ENCODE measurements around the gene TGFB1. TPM values are rescaled to one million over a fixed set of nuclear protein-coding genes. Genes with fewer than 3 reads are reported as not detected.

The TGFB1 gene
- total and polyA plus RNA-seq, 9 of the 15 experiments (the other 6 are each of a cell fraction or from before 2014, with no cell fraction given): 0.24 to 159 (median 17.2) TPM

DNA sequence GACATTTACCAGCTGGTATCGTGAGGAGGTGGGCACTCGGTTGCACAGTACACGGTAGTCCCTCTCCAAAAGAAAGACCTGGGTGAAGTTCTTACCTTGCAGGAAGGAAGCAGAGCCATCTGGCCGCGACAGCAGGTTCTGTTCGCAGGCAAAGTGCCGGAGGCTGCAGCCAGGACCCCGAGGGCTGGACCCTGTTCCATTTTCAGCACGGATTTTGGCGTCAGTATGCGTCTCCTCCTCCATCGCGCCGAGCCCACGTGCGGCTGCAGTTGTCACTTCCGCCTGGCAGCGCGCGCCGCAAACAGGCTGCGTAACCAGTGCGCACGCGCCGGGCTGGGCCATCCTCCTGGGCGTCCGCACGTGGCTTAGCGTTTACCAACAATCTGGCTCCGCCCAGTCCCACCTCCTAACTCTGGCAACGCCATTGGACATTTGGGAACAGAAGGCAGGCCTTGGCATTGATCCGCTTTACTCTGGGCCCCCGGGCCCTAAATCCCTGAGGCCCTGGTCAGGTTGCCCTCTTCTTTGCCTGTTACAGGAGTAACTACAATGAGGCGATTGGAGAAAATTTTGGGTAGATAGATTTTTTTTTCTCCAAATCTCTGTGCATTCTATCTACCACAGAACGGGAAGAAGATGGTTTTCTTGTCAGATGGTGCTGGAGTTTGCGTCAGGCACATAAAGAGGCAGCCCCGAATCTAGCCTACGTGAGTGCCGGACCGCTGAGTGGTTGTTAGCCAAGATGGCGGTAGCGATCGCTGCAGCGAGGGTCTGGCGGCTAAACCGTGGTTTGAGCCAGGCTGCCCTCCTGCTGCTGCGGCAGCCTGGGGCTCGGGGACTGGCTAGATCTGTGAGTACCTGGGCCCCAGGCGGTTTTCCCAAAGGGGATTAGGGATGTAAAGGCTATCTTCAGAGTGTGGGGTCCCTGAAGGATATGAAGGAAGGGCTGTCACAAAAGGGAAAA lies 43.6 kb upstream of the TGFB1 start, which contains the start of the genes BCKDHA and EXOSC5 (continued):
- TF ChIP-seq, protein P1, sequence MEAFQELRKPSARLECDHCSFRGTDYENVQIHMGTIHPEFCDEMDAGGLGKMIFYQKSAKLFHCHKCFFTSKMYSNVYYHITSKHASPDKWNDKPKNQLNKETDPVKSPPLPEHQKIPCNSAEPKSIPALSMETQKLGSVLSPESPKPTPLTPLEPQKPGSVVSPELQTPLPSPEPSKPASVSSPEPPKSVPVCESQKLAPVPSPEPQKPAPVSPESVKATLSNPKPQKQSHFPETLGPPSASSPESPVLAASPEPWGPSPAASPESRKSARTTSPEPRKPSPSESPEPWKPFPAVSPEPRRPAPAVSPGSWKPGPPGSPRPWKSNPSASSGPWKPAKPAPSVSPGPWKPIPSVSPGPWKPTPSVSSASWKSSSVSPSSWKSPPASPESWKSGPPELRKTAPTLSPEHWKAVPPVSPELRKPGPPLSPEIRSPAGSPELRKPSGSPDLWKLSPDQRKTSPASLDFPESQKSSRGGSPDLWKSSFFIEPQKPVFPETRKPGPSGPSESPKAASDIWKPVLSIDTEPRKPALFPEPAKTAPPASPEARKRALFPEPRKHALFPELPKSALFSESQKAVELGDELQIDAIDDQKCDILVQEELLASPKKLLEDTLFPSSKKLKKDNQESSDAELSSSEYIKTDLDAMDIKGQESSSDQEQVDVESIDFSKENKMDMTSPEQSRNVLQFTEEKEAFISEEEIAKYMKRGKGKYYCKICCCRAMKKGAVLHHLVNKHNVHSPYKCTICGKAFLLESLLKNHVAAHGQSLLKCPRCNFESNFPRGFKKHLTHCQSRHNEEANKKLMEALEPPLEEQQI (IDR thresholded peaks at IDR 0.05): no peak; the same call in 1 of the 2 replicates
- TF ChIP-seq GTF2E2 (tag; IDR thresholded peaks at IDR 0.05) (no peak; the same call in 1 of the 2 replicates), ZNF644 (tag; IDR thresholded peaks at IDR 0.05; ENCODE audit: low read depth) (no peak), HNRNPH1 (optimal IDR thresholded peaks at IDR 0.05; ENCODE audit: low read depth, low read length) (no peak), COPS2 (conservative IDR thresholded peaks at IDR 0.05) (no peak), RUNX1 (IDR thresholded peaks at IDR 0.05; ENCODE audit: low read depth) (no peak), KAT7 (CRISPR knock-in tag; IDR thresholded peaks at IDR 0.05; ENCODE audit: borderline replicate concordance) (no peak), HDGF (IDR thresholded peaks at IDR 0.05) (no peak), SPI1 (IDR thresholded peaks at IDR 0.05; ENCODE audit: borderline replicate concordance, low read depth, low read length) (peak; percentile 68; the same call in 1 of the 2 replicates), KLF6 (CRISPR knock-in tag; IDR thresholded peaks at IDR 0.05; ENCODE audit: borderline replicate concordance) (no peak), HNRNPL (IDR thresholded peaks at IDR 0.05; ENCODE audit: low read depth, low read length) (no peak), OTX1 (CRISPR knock-in tag; IDR thresholded peaks at IDR 0.05) (peak; percentile 67; the same call in 1 of the 2 replicates), ETV5 (CRISPR knock-in tag; IDR thresholded peaks at IDR 0.05; ENCODE audit: low read depth) (peak; percentile 62; the same call in 1 of the 2 replicates), MCM5 (IDR thresholded peaks at IDR 0.05; ENCODE audit: low read depth) (no peak), TAF9B (IDR thresholded peaks at IDR 0.05; ENCODE audit: partially characterized antibody) (peak; percentile 85), NCOA2 (IDR thresholded peaks at IDR 0.05; ENCODE audit: partially characterized antibody in 2 of 2) (peak in 1 of 2 experiments; percentile 98)
- TF ChIP-seq, protein P2, sequence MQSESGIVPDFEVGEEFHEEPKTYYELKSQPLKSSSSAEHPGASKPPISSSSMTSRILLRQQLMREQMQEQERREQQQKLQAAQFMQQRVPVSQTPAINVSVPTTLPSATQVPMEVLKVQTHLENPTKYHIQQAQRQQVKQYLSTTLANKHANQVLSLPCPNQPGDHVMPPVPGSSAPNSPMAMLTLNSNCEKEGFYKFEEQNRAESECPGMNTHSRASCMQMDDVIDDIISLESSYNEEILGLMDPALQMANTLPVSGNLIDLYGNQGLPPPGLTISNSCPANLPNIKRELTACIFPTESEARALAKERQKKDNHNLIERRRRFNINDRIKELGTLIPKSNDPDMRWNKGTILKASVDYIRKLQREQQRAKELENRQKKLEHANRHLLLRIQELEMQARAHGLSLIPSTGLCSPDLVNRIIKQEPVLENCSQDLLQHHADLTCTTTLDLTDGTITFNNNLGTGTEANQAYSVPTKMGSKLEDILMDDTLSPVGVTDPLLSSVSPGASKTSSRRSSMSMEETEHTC (IDR thresholded peaks at IDR 0.05): no peak
- TF ChIP-seq, protein P3, sequence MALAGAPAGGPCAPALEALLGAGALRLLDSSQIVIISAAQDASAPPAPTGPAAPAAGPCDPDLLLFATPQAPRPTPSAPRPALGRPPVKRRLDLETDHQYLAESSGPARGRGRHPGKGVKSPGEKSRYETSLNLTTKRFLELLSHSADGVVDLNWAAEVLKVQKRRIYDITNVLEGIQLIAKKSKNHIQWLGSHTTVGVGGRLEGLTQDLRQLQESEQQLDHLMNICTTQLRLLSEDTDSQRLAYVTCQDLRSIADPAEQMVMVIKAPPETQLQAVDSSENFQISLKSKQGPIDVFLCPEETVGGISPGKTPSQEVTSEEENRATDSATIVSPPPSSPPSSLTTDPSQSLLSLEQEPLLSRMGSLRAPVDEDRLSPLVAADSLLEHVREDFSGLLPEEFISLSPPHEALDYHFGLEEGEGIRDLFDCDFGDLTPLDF (CRISPR knock-in tag; IDR thresholded peaks at IDR 0.05): 0 out of 2 replicates have a peak, but pooled peaks have one; percentile 16
- TF ChIP-seq, protein P4, sequence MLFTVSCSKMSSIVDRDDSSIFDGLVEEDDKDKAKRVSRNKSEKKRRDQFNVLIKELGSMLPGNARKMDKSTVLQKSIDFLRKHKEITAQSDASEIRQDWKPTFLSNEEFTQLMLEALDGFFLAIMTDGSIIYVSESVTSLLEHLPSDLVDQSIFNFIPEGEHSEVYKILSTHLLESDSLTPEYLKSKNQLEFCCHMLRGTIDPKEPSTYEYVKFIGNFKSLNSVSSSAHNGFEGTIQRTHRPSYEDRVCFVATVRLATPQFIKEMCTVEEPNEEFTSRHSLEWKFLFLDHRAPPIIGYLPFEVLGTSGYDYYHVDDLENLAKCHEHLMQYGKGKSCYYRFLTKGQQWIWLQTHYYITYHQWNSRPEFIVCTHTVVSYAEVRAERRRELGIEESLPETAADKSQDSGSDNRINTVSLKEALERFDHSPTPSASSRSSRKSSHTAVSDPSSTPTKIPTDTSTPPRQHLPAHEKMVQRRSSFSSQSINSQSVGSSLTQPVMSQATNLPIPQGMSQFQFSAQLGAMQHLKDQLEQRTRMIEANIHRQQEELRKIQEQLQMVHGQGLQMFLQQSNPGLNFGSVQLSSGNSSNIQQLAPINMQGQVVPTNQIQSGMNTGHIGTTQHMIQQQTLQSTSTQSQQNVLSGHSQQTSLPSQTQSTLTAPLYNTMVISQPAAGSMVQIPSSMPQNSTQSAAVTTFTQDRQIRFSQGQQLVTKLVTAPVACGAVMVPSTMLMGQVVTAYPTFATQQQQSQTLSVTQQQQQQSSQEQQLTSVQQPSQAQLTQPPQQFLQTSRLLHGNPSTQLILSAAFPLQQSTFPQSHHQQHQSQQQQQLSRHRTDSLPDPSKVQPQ (CRISPR knock-in tag; IDR thresholded peaks at IDR 0.05; ENCODE audit: borderline replicate concordance): no peak
